ENCODE measurements around the gene RYR2.
"Not testable (repeated sequence)": the region's sequence is repeated elsewhere in the genome, so short reads cannot be mapped to it uniquely, and the experiment has no call there.

RYR2 gene

DNA sequence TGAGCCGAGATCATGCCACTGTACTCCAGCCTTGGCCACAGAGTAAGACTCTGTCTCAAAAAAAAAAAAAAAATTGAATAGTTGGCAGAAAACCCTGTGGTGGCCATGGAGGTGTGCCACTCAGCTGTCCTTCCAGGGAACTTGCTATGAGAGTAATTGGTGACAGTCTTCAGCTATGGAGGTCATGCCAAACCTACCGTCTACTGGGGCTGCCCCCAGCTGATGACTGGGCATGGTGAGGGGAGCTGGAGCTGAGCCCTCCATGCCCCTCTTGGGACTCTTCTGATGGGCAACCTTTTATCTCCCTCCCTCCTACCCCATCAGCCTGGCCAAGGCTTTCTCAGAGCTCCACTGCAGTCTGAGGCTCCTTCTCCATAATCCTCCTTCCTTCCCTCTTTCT, 84.2 kb downstream of the RYR2 start:
- H3K27me3 ChIP-seq: no peaks in the 10 kb centered on the region
- no peak for DNase-seq
- H3K9me3 ChIP-seq: no peaks in the 10 kb centered on the region
- H3K4me1 ChIP-seq: no peaks in the 10 kb centered on the region
- no peak overlapping the region for H3K4me3 ChIP-seq (ENCODE audit: low read depth, low read length)
- TF ChIP-seq, protein P1, sequence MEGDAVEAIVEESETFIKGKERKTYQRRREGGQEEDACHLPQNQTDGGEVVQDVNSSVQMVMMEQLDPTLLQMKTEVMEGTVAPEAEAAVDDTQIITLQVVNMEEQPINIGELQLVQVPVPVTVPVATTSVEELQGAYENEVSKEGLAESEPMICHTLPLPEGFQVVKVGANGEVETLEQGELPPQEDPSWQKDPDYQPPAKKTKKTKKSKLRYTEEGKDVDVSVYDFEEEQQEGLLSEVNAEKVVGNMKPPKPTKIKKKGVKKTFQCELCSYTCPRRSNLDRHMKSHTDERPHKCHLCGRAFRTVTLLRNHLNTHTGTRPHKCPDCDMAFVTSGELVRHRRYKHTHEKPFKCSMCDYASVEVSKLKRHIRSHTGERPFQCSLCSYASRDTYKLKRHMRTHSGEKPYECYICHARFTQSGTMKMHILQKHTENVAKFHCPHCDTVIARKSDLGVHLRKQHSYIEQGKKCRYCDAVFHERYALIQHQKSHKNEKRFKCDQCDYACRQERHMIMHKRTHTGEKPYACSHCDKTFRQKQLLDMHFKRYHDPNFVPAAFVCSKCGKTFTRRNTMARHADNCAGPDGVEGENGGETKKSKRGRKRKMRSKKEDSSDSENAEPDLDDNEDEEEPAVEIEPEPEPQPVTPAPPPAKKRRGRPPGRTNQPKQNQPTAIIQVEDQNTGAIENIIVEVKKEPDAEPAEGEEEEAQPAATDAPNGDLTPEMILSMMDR (IDR thresholded peaks at IDR 0.05; ENCODE audit: low read depth, low read length): no peak
- H3K36me3 ChIP-seq: no peaks in the 10 kb centered on the region

GRCh38 chr1:237127301-237127700, 85.3 kb downstream of the RYR2 start:
- not testable (repeated sequence) for H3K4me1 ChIP-seq; DNase-seq; H3K4me3 ChIP-seq (ENCODE audit: low read depth, low read length); H3K27me3 ChIP-seq; H3K9me3 ChIP-seq; H3K36me3 ChIP-seq

DNA sequence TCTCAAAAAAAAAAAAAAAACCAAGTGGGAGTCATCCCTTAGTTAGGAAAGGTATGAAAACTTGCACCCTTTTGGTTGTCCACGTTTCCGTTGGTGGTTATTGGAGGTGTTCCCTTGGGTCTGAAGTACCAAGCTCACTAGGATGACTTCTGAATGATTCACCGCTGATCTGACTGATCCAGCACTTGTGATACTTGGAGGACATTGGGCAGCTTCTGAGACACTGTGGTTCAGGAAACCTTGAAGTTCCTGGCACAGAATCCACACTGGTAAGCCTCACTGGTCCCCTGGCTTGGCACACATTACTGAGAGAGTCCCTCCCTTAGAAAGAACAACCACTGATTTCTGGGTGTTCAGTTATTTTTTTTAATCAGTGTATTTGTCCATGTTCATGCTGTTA, 91.9 kb downstream of the RYR2 start:
- Histone ChIP-seq H3K4me1 (no peaks in the 10 kb centered on the region), H3K27me3 (no peaks in the 10 kb centered on the region), H3K4me3 (ENCODE audit: low read depth, low read length) (no peak overlapping the region), H3K9me3 (no peaks in the 10 kb centered on the region), H3K36me3 (no peaks in the 10 kb centered on the region)
- TF ChIP-seq, protein P1 (IDR thresholded peaks at IDR 0.05; ENCODE audit: low read depth, low read length): no peak
- DNase-seq: no peak

DNA sequence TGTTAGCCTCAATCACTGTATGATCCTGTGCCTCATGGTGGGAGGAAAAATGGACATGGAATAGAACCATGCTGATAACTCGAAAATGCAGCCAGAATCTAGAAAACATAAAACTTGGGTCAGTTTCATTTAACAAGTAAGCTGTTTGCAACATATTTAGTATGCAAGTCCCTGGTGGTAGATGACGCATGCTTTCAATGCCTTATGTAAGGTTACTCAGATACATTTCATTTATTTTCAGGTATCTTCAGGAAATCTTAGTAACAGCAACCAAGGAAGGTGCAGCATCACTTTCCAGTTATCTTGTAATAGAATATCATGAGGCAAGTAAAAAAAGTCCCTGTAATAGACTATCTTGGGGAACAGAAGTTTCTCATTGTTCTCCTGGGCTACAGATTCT, 92.9 kb downstream of the RYR2 start:
- TF ChIP-seq, protein P1 (IDR thresholded peaks at IDR 0.05; ENCODE audit: low read depth, low read length): no peak
- Histone ChIP-seq H3K4me3 (ENCODE audit: low read depth, low read length) (no peak overlapping the region), H3K27me3 (no peaks in the 10 kb centered on the region), H3K9me3 (no peaks in the 10 kb centered on the region), H3K4me1 (no peaks in the 10 kb centered on the region), H3K36me3 (no peaks in the 10 kb centered on the region)
- DNase-seq: no peak

GRCh38 chr1:237138551-237138950, 96.6 kb downstream of the RYR2 start:
- no peaks in the 10 kb centered on the region for H3K27me3 ChIP-seq
- H3K9me3 ChIP-seq: no peaks in the 10 kb centered on the region
- DNase-seq: no peak
- TF ChIP-seq, protein P1 (IDR thresholded peaks at IDR 0.05; ENCODE audit: low read depth, low read length): no peak
- no peaks in the 10 kb centered on the region for H3K36me3 ChIP-seq
- H3K4me3 ChIP-seq (ENCODE audit: low read depth, low read length): no peak overlapping the region
- no peaks in the 10 kb centered on the region for H3K4me1 ChIP-seq

- Histone ChIP-seq H3K9me3 (no peaks in the 10 kb centered on the region), H3K4me1 (no peaks in the 10 kb centered on the region), H3K36me3 (no peaks in the 10 kb centered on the region), H3K4me3 (ENCODE audit: low read depth, low read length) (no peak overlapping the region), H3K27me3 (no peaks in the 10 kb centered on the region)
- TF ChIP-seq, protein P1 (IDR thresholded peaks at IDR 0.05; ENCODE audit: low read depth, low read length): no peak
- DNase-seq: no peak
These were observed 97.7 kb downstream of the RYR2 start for GRCh38 chr1:237139732-237140131.

GRCh38 chr1:237140986-237141385, 99.0 kb downstream of the RYR2 start:
- TF ChIP-seq, protein P1 (IDR thresholded peaks at IDR 0.05; ENCODE audit: low read depth, low read length): no peak

More at GRCh38 chr1:237140986-237141385, 99.0 kb downstream of the RYR2 start:
- DNase-seq: no peak
- Histone ChIP-seq H3K36me3 (no peaks in the 10 kb centered on the region), H3K4me1 (no peaks in the 10 kb centered on the region), H3K9me3 (no peaks in the 10 kb centered on the region), H3K27me3 (no peaks in the 10 kb centered on the region), H3K4me3 (ENCODE audit: low read depth, low read length) (no peak overlapping the region)

Measured in BE2C (cell line).